Measurements from ENCODE around the gene NOTCH1. TPM values are rescaled to one million over a fixed set of nuclear protein-coding genes. Genes with fewer than 3 reads are reported as not detected.

NOTCH1 gene
- polyA plus RNA-seq, 1 donor from 2014 or later = 0.15 TPM

DNA sequence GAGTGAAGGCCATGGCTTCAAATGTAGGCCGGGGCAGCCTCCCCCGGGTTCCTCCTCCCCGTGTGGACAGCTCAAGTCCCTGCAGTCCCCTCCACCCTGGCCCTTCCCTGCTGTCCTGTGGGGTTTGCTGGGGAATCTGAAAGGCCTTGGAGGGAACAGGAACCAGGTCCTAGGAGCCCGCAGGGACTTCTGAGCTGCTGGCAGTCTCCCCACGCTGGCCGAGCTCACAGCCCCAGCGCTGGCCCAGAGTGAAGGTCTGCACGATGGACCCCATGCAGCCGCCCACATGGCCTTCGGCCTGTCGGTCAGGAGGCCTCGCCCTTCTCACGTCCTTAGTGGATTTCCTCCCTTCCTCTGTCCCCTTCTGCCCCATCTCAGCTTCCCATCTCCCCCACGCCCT, 25.7 kb upstream of the NOTCH1 start:
- Histone ChIP-seq H3K79me2 (replicated peaks; ENCODE audit: insufficient read depth, low read length) (no peaks in the 10 kb centered on the region), H3K27ac (ENCODE audit: low read length) (no peak overlapping the region), H3K9ac (ENCODE audit: low read length) (no peak overlapping the region), H3K36me3 (ENCODE audit: insufficient read depth, low read length) (no peaks in the 10 kb centered on the region), H3K4me3 (ENCODE audit: low read length) (no peak overlapping the region), H3K9me2 (ENCODE audit: insufficient read depth, low read length) (no peaks in the 10 kb centered on the region), H4K20me1 (ENCODE audit: insufficient read depth) (no peaks in the 10 kb centered on the region), H3K4me2 (ENCODE audit: low read length) (no peak overlapping the region), H2AFZ (ENCODE audit: low read depth, low read length) (no peak overlapping the region), H3K9me3 (ENCODE audit: low read length) (no peaks in the 10 kb centered on the region), H3K27me3 (ENCODE audit: insufficient read depth, low read depth, low read length) (no peaks in the 10 kb centered on the region), H3F3A (ENCODE audit: insufficient read depth, low read length, poor library complexity, severe bottlenecking) (no peaks in the 10 kb centered on the region)
- TF ChIP-seq SMC3 (conservative IDR thresholded peaks at IDR 0.05; ENCODE audit: poor library complexity) (no peak), EZH2 (IDR thresholded peaks at IDR 0.05; ENCODE audit: borderline replicate concordance, insufficient read depth, low read length, poor library complexity, severe bottlenecking) (no peak), MXI1 (conservative IDR thresholded peaks at IDR 0.05; ENCODE audit: poor library complexity, severe bottlenecking) (no peak), TAF1 (IDR thresholded peaks at IDR 0.05; ENCODE audit: low read depth) (no peak), RAD21 (conservative IDR thresholded peaks at IDR 0.05) (no peak), POLR2AphosphoS5 (IDR thresholded peaks at IDR 0.05) (no peak), EP300 (conservative IDR thresholded peaks at IDR 0.05; ENCODE audit: poor library complexity, severe bottlenecking) (no peak)
- TF ChIP-seq, protein P1, sequence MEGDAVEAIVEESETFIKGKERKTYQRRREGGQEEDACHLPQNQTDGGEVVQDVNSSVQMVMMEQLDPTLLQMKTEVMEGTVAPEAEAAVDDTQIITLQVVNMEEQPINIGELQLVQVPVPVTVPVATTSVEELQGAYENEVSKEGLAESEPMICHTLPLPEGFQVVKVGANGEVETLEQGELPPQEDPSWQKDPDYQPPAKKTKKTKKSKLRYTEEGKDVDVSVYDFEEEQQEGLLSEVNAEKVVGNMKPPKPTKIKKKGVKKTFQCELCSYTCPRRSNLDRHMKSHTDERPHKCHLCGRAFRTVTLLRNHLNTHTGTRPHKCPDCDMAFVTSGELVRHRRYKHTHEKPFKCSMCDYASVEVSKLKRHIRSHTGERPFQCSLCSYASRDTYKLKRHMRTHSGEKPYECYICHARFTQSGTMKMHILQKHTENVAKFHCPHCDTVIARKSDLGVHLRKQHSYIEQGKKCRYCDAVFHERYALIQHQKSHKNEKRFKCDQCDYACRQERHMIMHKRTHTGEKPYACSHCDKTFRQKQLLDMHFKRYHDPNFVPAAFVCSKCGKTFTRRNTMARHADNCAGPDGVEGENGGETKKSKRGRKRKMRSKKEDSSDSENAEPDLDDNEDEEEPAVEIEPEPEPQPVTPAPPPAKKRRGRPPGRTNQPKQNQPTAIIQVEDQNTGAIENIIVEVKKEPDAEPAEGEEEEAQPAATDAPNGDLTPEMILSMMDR (IDR thresholded peaks at IDR 0.05; ENCODE audit: poor library complexity, severe bottlenecking) = no peak
- TF ChIP-seq, protein P2, sequence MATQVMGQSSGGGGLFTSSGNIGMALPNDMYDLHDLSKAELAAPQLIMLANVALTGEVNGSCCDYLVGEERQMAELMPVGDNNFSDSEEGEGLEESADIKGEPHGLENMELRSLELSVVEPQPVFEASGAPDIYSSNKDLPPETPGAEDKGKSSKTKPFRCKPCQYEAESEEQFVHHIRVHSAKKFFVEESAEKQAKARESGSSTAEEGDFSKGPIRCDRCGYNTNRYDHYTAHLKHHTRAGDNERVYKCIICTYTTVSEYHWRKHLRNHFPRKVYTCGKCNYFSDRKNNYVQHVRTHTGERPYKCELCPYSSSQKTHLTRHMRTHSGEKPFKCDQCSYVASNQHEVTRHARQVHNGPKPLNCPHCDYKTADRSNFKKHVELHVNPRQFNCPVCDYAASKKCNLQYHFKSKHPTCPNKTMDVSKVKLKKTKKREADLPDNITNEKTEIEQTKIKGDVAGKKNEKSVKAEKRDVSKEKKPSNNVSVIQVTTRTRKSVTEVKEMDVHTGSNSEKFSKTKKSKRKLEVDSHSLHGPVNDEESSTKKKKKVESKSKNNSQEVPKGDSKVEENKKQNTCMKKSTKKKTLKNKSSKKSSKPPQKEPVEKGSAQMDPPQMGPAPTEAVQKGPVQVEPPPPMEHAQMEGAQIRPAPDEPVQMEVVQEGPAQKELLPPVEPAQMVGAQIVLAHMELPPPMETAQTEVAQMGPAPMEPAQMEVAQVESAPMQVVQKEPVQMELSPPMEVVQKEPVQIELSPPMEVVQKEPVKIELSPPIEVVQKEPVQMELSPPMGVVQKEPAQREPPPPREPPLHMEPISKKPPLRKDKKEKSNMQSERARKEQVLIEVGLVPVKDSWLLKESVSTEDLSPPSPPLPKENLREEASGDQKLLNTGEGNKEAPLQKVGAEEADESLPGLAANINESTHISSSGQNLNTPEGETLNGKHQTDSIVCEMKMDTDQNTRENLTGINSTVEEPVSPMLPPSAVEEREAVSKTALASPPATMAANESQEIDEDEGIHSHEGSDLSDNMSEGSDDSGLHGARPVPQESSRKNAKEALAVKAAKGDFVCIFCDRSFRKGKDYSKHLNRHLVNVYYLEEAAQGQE (IDR thresholded peaks at IDR 0.05; ENCODE audit: borderline replicate concordance) = no peak

DNA sequence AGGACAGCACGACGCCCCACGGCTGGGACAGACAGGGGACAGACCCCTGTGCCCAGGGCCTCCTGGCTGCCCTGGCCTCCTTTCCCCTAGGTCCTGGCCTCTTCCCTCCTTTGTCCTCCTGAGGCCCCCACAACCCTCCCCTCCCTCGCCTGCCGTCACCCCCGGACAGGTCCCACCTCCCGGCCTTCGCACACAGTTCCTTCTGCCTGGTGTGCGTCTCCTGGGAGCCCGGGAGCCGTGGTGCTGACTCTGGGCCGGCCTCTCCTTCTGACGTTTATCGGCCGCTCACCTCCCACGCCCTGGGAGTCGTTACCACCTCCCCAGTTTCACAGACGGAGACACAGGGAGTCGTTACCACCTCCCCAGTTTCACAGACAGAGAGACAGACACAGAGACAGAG, 25.1 kb upstream of the NOTCH1 start:
- H3K9me2 ChIP-seq (ENCODE audit: insufficient read depth, low read length) = no peaks in the 10 kb centered on the region
- H3K4me3 ChIP-seq (ENCODE audit: low read length) = no peak overlapping the region
- no peaks in the 10 kb centered on the region for H3K36me3 ChIP-seq (ENCODE audit: insufficient read depth, low read length)
- no peak overlapping the region for H3K9ac ChIP-seq (ENCODE audit: low read length)
- no peak for TF ChIP-seq RAD21 (conservative IDR thresholded peaks at IDR 0.05)
- no peak for TF ChIP-seq POLR2AphosphoS5 (IDR thresholded peaks at IDR 0.05)
- no peak for TF ChIP-seq MXI1 (conservative IDR thresholded peaks at IDR 0.05; ENCODE audit: poor library complexity, severe bottlenecking)
- TF ChIP-seq, protein P2 (IDR thresholded peaks at IDR 0.05; ENCODE audit: borderline replicate concordance) = no peak
- TF ChIP-seq, protein P1 (IDR thresholded peaks at IDR 0.05; ENCODE audit: poor library complexity, severe bottlenecking) = no peak
- TF ChIP-seq SMC3 (conservative IDR thresholded peaks at IDR 0.05; ENCODE audit: poor library complexity) = no peak
- no peak overlapping the region for H3K4me2 ChIP-seq (ENCODE audit: low read length)
- no peaks in the 10 kb centered on the region for H3K79me2 ChIP-seq (replicated peaks; ENCODE audit: insufficient read depth, low read length)
- H3K27ac ChIP-seq (ENCODE audit: low read length) = no peak overlapping the region
- H3F3A ChIP-seq (ENCODE audit: insufficient read depth, low read length, poor library complexity, severe bottlenecking) = no peaks in the 10 kb centered on the region
- no peaks in the 10 kb centered on the region for H4K20me1 ChIP-seq (ENCODE audit: insufficient read depth)
- H3K27me3 ChIP-seq (ENCODE audit: insufficient read depth, low read depth, low read length) = no peaks in the 10 kb centered on the region
- no peak overlapping the region for H2AFZ ChIP-seq (ENCODE audit: low read depth, low read length)
- no peaks in the 10 kb centered on the region for H3K9me3 ChIP-seq (ENCODE audit: low read length)
